ENCODE results near the gene PSTPIP2.

PSTPIP2 gene

GRCh38 chr18:46060359-46060841 is 11.7 kb downstream of the PSTPIP2 start:
- Histone ChIP-seq H3K79me2 (no peaks in the 10 kb centered on the region), H3K36me3 (ENCODE audit: control insufficient read depth, insufficient read depth, low read length) (no peaks in the 10 kb centered on the region), H3K9me3 (ENCODE audit: control insufficient read depth, low read length) (no peaks in the 10 kb centered on the region), H3K4me2 (ENCODE audit: low read length) (no peak overlapping the region), H3K27ac (no peak overlapping the region), H2AFZ (no peak overlapping the region), H3K4me3 (ENCODE audit: low read depth, low read length) (no peak overlapping the region), H3K27me3 (ENCODE audit: control insufficient read depth, insufficient read depth, low read length) (no peaks in the 10 kb centered on the region), H3K4me1 (no peaks in the 10 kb centered on the region), H3K9ac (no peak overlapping the region)
- TF ChIP-seq CTCF (IDR thresholded peaks at IDR 0.05), result no peak

GRCh38 chr18:46055838-46056230 is 16.2 kb downstream of the PSTPIP2 start:
- H3K9me3 ChIP-seq (ENCODE audit: control insufficient read depth, low read length), result no peaks in the 10 kb centered on the region
- H3K27ac ChIP-seq, result no peak overlapping the region
- H2AFZ ChIP-seq, result no peak overlapping the region
- no peaks in the 10 kb centered on the region for H3K27me3 ChIP-seq (ENCODE audit: control insufficient read depth, insufficient read depth, low read length)
- H3K4me3 ChIP-seq (ENCODE audit: low read depth, low read length), result no peak overlapping the region
- no peaks in the 10 kb centered on the region for H3K4me1 ChIP-seq
- no peak for TF ChIP-seq CTCF (IDR thresholded peaks at IDR 0.05)
- no peak overlapping the region for H3K9ac ChIP-seq
- H3K4me2 ChIP-seq (ENCODE audit: low read length), result no peak overlapping the region
- no peaks in the 10 kb centered on the region for H3K36me3 ChIP-seq (ENCODE audit: control insufficient read depth, insufficient read depth, low read length)
- no peaks in the 10 kb centered on the region for H3K79me2 ChIP-seq

GRCh38 chr18:46054956-46055837 is 16.9 kb downstream of the PSTPIP2 start:
- TF ChIP-seq CTCF (IDR thresholded peaks at IDR 0.05), result no peak
- Histone ChIP-seq H3K27me3 (ENCODE audit: control insufficient read depth, insufficient read depth, low read length) (no peaks in the 10 kb centered on the region), H3K4me1 (no peaks in the 10 kb centered on the region)

GRCh38 chr18:46053368-46054095 is 18.5 kb downstream of the PSTPIP2 start:
- Histone ChIP-seq H3K9me3 (ENCODE audit: control insufficient read depth, low read length) (no peaks in the 10 kb centered on the region), H3K4me3 (ENCODE audit: low read depth, low read length) (no peak overlapping the region), H3K9ac (no peak overlapping the region), H3K79me2 (no peaks in the 10 kb centered on the region), H3K4me1 (no peaks in the 10 kb centered on the region), H3K36me3 (ENCODE audit: control insufficient read depth, insufficient read depth, low read length) (no peaks in the 10 kb centered on the region), H3K27me3 (ENCODE audit: control insufficient read depth, insufficient read depth, low read length) (no peaks in the 10 kb centered on the region), H3K27ac (no peak overlapping the region), H2AFZ (no peak overlapping the region), H3K4me2 (ENCODE audit: low read length) (no peak overlapping the region)
- TF ChIP-seq CTCF (IDR thresholded peaks at IDR 0.05), result no peak

More at GRCh38 chr18:46054956-46055837, 16.9 kb downstream of the PSTPIP2 start:
- Histone ChIP-seq H3K79me2 (no peaks in the 10 kb centered on the region), H3K4me3 (ENCODE audit: low read depth, low read length) (no peak overlapping the region), H3K9me3 (ENCODE audit: control insufficient read depth, low read length) (no peaks in the 10 kb centered on the region), H3K4me2 (ENCODE audit: low read length) (no peak overlapping the region), H3K36me3 (ENCODE audit: control insufficient read depth, insufficient read depth, low read length) (no peaks in the 10 kb centered on the region), H3K9ac (no peak overlapping the region), H3K27ac (no peak overlapping the region), H2AFZ (no peak overlapping the region)

All from parathyroid adenoma (tissue), 2 donors.